HuH-7.5 (cell line): ENCODE results near the gene NEDD4.
A peak's percentile ranks its signal among the peaks of the same experiment; 100 is the strongest.
"Not testable (repeated sequence)": the region's sequence is repeated elsewhere in the genome, so short reads cannot be mapped to it uniquely, and the experiment has no call there.

Experiments
- DNase-seq: peaks from one replicate; pipeline ENCODE4 v3.0.0; 2011; ENCODE audit warnings: low spot score

Gene NEDD4

GRCh38 chr15:55893852-55894251, 99.6 kb downstream of the NEDD4 start:
- DNase-seq, result no peak

- DNase-seq, result no peak
Measured at GRCh38 chr15:55891196-55891595, 102.2 kb downstream of the NEDD4 start.

- no peak for DNase-seq
Measured at GRCh38 chr15:55884223-55884622, 109.2 kb downstream of the NEDD4 start.

GRCh38 chr15:55879181-55879580, 114.2 kb downstream of the NEDD4 start:
- DNase-seq, result no peak

GRCh38 chr15:55873024-55873720, 120.2 kb downstream of the NEDD4 start:
- DNase-seq, result no peak

GRCh38 chr15:55872471-55872870, 120.9 kb downstream of the NEDD4 start:
- DNase-seq, result no peak

- no peak for DNase-seq
Measured at GRCh38 chr15:55869660-55870059, 123.8 kb downstream of the NEDD4 start.

- DNase-seq, result peak; percentile 7
Measured at GRCh38 chr15:55868707-55869106, 124.7 kb downstream of the NEDD4 start.

GRCh38 chr15:55868291-55868690, 125.1 kb downstream of the NEDD4 start:
- DNase-seq, result not testable (repeated sequence)

- no peak for DNase-seq
Measured at GRCh38 chr15:55863911-55864310, 129.5 kb downstream of the NEDD4 start.

- DNase-seq, result no peak
Measured at GRCh38 chr15:55861115-55861514, 132.3 kb downstream of the NEDD4 start.

- DNase-seq, result no peak
Measured at GRCh38 chr15:55860468-55860867, 132.9 kb downstream of the NEDD4 start.

- no peak for DNase-seq
Measured at GRCh38 chr15:55859681-55860080, 133.7 kb downstream of the NEDD4 start.

- no peak for DNase-seq
Measured at GRCh38 chr15:55858661-55859060, 134.8 kb downstream of the NEDD4 start.

GRCh38 chr15:55856506-55857164, 136.8 kb downstream of the NEDD4 start:
- DNase-seq, result no peak

GRCh38 chr15:55853134-55853533, 140.3 kb downstream of the NEDD4 start:
- no peak for DNase-seq

GRCh38 chr15:55846116-55846707, 147.2 kb downstream of the NEDD4 start:
- DNase-seq, result peak; percentile 34

GRCh38 chr15:55842897-55843296, 150.5 kb downstream of the NEDD4 start:
- DNase-seq, result not testable (repeated sequence)

- DNase-seq, result no peak
Measured at GRCh38 chr15:55835866-55836265, 157.5 kb downstream of the NEDD4 start.

GRCh38 chr15:55834331-55834730, 159.1 kb downstream of the NEDD4 start:
- no peak for DNase-seq

- DNase-seq, result no peak
Measured at GRCh38 chr15:55829826-55830225, 163.6 kb downstream of the NEDD4 start.

GRCh38 chr15:55827955-55828354, 165.5 kb downstream of the NEDD4 start:
- no peak for DNase-seq

- no peak for DNase-seq
Measured at GRCh38 chr15:55827204-55827603, 166.2 kb downstream of the NEDD4 start.
